IPS-18c (cell line): Measurements from ENCODE around the gene CTTNBP2NL.
"Not testable (repeated sequence)": the region's sequence is repeated elsewhere in the genome, so short reads cannot be mapped to it uniquely, and the experiment has no call there.

Source experiments
- H3K4me3 ChIP-seq: 2 replicates; pipeline ENCODE4 v1.7.0; 2013; ENCODE audit warnings: low read depth, mild to moderate bottlenecking, low read length, moderate library complexity; ENCODE audit not compliant: insufficient read depth
- H3K9me3 ChIP-seq: one replicate; pipeline ENCODE4 v1.6.1; 2013; ENCODE audit warnings: mild to moderate bottlenecking, low read length, moderate library complexity; ENCODE audit not compliant: control insufficient read depth, insufficient read depth

The CTTNBP2NL gene

DNA sequence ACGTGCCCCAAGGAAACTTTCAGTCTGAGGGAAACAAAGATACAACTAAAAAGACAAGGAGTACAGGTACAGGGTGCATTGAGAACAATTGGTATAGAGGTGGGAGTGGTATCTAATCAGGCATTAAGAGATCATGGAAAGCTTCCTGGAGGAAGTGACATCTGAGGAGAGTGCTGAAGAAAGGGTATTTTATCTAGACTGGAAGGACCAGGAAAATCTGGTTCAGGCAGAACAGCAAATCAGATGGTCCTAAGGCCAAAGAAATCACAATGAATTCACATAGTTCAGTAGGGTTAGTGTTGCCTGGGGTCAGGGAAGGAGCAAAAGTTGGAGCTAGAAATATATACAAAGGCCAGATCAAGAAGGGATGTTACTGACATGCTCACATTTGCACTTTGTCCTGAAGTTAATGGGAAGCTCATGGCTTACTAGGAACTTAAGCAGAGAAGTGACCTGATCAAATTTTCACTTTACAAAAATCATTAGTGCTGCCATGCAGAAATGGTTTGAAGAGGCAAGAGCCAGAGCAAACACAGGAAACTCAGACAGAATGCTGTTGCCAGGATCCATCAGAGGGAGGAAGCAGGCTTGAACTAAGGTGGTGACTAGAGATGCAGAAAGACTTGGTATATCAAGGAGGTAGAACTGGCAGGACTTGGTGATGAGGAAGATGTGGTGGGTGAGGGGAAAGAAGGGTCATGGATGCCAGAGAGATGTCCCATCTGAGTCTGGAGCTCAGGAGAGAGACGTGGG, 14.5 kb upstream of the CTTNBP2NL start:
- no peak overlapping the region for H3K4me3 ChIP-seq

DNA sequence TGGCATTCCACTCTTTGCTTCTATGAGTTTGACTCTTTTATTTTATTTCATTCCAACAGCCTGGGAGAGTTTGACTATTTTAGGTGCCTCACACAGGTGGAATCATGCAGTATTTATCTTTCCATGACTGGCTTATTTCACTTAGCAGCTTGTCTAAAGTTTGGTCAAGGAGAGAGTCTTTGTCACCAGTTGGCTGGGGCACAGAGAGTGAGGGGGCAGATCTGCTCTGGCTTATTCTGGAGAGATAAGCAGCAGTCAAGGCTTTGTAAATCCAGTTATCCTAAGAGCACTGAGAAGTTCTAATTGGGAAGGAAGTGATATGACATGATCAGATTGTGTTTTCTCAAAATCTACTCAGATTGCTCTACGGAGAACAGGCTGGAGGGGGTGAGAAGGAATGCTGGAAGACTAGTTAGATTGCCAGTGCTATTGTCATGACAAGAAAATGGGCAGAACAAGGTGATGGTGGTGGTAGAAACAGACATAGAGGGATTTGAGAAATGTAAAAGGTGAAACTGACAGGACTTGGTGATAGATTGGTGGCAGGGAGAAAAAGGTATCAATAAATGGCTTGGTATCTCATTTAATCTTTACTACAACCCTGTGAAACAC, 12.1 kb upstream of the CTTNBP2NL start:
- Histone ChIP-seq H3K4me3 (no peak overlapping the region), H3K9me3 (no peaks in the 10 kb centered on the region)

More for the DNA sequence above, 14.5 kb upstream of the CTTNBP2NL start:
- H3K9me3 ChIP-seq = no peaks in the 10 kb centered on the region

DNA sequence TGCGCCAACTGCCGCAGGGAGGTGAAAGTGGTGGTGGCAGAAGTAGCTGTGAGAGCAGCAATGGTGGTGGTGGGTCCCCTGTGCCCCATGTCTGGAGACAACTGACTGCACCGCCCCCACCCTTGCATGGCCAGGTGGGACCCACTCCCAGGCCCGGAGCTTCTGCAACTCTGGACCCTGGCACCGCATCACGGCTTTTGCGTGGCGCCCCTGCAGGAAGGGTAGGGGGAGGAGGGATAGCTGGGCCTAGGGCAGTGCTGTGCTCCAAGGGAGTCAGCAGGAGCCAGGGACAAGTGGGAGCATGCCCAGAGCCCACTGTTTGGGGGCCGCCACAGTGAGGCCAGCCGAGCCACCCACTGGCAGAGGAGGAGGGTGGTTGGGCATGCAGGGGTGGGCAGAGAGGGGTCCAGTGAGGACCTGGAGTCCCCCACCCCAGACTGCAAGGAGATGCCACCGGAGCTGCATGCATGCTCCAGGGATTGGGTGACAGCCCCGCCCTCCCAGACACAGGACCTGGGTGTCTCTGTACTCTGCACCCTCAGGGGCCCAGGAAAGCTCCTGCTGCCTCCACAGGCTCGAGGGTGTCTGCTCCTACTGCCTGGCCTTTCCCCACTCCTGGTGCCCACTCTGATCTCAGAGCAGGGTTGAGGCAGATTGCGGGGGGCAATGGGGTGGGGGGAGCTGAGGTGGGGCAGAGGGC, 9.8 kb upstream of the CTTNBP2NL start:
- Histone ChIP-seq H3K4me3 (no peak overlapping the region), H3K9me3 (no peaks in the 10 kb centered on the region)

DNA sequence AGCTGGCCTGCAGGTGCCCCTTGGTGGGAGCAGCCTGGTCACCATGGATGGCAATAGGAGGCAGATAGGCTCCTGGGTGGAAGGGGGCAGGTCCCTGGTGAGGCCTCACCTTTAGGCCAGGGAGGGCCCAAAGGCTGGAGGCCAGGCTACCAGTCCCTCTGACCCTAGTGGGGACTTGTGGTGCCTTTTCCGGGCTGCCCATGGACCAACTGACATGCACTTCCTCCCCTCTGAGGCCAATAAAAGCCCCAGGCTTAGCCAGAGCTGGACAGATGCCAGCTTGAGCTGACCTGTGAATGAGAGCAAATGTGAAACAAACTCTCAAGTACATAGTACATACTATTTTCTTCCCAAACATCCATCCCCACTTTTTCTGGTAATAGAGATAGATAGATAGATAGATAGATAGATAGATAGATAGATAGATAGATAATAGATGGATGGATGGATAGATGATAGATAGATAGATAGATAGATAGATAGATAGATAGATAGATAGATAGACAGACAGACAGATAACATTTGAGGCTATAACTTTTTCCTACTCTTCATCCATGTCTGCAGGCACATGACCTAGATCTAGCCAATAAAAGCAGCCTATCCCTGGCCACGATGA, 9.2 kb upstream of the CTTNBP2NL start:
- Histone ChIP-seq H3K9me3 (no peaks in the 10 kb centered on the region), H3K4me3 (no peak overlapping the region)

DNA sequence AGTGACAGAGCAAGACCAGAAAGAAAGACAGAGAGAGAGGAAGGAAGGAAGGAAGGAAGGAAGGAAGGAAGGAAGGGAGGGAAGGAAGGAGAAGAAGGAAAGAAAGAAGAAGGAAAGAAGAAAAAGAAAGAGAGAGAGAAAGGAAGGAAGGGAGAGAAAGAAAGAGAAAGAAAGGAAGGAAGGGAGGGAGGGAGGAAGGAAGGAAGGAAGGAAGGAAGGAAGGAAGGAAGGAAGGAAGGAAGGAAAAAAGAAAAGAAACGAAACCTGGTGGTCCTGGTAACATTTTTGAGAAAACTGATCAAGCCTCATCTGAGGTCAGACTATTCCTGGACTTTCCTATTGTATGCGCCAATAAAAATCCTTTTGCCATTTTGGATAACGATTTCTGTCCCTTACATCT, 8.2 kb upstream of the CTTNBP2NL start:
- Histone ChIP-seq H3K4me3 (no peak overlapping the region), H3K9me3 (no peaks in the 10 kb centered on the region)

DNA sequence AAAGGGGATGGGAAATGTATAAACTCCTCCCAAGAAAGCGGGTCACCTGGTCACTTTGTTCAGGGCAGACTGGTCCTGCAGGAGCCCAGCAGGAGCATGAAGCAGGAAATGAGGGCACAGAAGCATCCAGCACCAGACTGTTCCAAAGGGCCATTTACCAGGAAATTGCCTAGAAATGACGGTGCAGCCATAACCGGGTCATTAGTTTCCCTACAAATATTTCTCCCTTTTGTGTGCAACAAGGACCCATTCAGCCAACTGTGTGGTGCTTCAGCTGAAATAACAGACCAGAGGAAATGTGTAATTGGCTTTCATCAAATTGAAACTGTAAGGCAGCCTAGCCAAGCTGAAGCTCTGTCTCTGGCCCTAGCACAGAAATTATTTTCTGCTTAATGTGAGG, 7.6 kb upstream of the CTTNBP2NL start:
- Histone ChIP-seq H3K4me3 (no peak overlapping the region), H3K9me3 (no peaks in the 10 kb centered on the region)

DNA sequence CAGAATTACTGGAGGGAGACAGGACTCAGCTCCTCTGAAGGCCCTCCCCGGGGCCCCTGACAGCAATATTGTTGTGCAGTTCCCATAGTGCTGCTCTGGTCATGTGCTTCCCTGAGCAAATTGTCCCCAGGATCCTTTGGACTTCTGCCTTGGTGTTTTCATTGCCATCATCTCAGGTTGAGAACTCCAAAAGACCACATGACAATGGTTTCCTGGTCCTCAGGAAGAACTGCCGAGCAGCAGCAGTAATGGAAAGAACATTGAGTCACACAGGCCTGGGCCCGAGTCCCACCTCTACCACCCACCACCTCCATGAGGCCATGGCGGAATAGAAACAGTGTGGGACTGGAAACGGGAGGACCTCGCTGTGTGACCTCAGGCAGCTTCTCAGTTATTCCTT, 6.3 kb upstream of the CTTNBP2NL start:
- Histone ChIP-seq H3K9me3 (no peaks in the 10 kb centered on the region), H3K4me3 (no peak overlapping the region)

DNA sequence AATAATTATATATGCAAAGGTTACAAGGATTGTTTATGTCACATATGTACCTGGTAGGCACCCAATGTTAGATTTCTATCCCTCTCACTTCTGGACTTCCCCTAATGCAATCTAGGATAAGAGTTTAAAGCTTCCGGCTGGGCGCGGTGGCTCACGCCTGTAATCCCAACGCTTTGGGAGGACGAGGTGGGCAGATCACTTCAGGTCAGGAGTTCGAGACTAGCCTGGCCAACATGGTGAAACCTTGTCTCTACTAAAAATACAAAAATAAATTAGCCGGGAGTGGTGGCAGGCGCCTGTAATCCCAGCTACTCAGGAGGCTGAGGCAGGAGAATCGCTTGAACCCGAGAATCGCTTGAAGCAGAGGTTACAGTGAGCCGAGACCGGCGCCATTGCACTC, 5.7 kb upstream of the CTTNBP2NL start:
- H3K4me3 ChIP-seq, H3K9me3 ChIP-seq: not testable (repeated sequence)

DNA sequence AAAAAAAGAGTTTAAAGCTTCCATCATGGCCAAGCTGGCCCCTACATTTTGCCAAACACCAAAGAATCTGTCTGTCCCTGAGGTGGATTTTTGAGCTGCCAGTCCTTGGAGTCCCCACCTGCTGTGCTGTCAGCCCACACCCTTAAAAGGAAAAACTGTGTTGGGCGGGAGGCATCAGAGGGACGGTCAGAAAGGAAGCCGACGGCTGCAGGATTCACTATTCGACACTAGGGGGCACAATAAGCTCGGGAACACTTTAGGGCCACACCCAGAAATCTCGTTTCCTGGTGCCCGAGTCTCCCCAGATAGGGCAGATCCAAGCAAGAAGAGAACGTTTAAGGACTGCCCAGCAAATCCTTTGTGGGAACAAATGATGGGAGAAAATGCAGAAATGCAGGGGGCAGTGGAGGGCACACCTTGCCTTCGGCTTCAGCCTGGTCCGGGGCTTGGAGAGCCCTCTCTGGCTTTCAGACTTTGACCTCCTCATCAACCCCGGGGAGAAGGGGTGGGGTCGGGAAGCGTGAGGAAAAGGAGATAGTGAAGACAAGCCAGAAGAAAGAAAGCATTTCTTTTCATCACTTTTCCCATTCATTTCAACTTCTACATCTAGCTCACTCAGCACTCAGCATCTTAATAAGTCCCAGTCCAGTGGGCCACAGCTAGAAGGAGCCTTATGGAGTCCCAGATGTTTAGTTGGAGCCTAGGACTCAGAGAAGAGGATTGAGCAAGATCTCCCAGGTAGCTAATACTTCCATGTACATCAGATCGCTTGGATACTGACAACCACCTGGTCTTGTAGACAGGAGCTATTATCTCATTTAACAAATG, 5.0 kb upstream of the CTTNBP2NL start:
- H3K9me3 ChIP-seq = no peaks in the 10 kb centered on the region
- peak overlapping the region; percentile 30; the same call in 1 of the 2 replicates for H3K4me3 ChIP-seq

DNA sequence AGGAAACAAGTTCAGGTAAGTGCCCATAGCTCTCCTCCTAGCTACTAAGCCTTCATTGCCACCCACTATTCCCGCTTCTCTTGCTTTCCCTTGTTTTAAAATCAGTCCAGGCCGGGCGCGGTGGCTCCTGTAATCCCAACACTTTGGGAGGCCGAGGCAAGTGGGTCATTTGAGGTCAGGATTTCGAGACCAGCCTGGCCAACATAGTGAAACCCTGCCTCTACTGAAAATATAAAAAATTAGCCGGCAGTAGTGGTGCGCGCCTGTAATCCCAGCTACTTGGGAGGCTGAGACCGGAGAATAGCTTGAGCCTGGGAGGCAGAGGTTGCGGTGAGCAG, 4.4 kb upstream of the CTTNBP2NL start:
- no peaks in the 10 kb centered on the region for H3K9me3 ChIP-seq
- no peak overlapping the region for H3K4me3 ChIP-seq

DNA sequence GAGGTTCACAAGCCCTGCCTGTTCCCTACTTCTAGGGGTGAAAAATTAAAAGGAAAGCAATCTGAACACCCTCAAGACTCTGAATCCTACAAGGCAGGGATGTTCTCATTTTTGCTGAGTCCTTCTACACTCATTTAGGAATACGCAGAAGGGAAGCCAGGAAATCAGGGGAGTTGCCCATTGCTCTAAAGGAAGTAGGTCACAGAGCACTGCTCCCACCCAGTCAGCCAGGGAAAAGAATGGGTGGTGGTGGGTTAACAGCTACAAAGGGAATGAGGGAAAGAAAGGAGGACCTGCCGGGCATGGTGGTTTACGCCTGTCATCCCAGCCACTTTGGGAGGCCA, 2.4 kb upstream of the CTTNBP2NL start:
- Histone ChIP-seq H3K9me3 (no peaks in the 10 kb centered on the region), H3K4me3 (no peak overlapping the region)

DNA sequence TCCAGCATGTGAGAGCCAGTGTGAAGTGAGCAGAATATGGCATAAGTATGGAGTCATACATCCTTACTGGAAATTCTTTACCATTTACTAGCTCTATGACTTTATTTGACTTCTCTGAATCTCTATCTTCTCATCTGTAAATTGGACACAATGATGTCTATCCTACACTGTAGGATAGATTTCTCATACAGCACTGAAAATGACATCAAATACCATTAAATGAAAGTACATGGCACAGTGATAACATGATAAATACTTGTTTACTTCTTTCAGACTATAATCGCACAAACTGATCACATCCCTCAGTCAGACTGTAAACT, 1.3 kb upstream of the CTTNBP2NL start:
- Histone ChIP-seq H3K9me3 (no peaks in the 10 kb centered on the region), H3K4me3 (no peak overlapping the region)

DNA sequence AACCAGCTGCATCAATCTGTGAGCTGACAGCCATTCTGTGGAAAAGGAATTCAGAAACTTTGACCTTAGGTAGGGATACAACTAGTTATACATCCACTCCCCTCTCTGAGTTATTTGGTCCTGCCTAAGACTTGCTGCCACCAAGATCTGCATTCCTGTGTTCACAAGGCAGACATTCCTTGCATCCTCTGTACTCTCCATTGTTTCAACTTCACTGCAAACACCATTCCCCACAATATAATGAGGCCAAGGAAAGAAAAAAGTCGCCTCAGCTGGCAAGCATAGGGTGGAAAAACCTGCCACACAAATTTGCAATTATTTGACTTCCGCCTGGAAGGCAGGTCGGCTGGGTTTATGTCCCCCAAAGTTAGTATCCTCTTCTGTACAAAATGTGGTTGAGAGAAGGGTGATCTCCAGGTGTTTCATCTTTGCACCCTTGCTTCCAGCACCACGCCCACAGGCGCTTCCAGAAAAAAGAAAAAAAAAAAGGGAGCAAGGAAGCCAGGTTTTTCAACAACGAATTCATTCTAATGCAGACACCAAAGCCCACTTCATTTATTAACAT, 676 bp upstream of the CTTNBP2NL start:
- Histone ChIP-seq H3K4me3 (peak overlapping the region; percentile 98), H3K9me3 (no peaks in the 10 kb centered on the region)

DNA sequence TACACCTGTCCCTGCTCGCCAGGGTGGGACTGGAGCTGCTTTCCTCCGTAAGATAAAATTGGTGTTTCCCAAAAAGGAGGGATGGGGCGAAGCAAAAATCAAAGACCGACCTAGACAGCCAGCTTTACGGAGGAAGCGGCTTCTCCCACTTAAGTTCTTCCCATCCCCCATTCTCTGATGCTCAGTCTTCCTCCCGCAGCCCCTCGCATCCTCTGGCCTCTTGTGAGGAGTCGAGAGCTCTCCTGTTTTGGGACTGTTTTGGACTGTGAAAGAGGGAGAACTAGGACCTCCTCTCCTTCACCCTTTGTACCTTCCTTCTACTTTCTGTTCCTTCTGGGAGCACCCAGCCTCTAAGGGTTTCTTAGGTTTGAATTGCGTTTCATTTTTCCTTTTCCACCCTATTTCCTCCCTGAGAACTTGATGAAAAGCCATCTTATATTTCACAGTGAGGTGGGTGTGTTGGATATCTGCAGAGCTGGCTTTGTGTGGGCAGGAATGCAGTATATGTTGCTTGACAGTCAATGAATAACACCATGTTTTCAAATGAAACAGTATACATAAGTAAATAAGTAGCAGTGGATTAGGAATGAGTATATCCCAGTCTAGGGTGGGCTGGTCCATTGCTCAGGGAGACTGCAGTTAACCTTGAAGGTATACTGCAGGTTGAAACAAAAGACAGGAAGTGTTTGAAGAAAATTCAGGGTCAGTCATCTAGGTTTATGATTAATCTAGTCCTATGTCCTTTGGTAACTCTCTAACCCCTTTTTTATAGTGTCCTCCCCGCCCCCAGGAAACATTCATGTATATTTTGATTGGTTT, 848 bp downstream of the CTTNBP2NL start:
- Histone ChIP-seq H3K9me3 (no peaks in the 10 kb centered on the region), H3K4me3 (peak overlapping the region; percentile 98)

DNA sequence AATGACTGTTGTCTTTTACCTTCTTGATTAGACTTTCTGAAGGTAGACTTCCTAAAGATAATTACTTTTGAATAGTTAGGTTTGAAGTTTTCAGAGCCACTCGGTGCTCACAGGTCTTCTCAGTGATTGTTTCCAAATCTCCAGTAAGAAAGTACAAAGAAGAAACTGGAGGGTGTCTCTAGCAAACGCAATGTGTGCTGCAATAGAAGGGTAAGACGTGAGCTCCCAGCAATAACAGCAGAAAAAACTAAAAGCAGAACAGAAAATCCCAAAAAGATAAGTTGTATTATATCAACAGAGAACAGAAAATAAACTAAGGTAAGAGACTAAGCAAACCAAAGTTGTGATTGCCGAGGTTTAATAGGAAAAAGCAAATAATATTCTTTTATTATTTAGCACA, 1.8 kb downstream of the CTTNBP2NL start:
- no peaks in the 10 kb centered on the region for H3K9me3 ChIP-seq
- H3K4me3 ChIP-seq = no peak overlapping the region; the same call in 1 of the 2 replicates

DNA sequence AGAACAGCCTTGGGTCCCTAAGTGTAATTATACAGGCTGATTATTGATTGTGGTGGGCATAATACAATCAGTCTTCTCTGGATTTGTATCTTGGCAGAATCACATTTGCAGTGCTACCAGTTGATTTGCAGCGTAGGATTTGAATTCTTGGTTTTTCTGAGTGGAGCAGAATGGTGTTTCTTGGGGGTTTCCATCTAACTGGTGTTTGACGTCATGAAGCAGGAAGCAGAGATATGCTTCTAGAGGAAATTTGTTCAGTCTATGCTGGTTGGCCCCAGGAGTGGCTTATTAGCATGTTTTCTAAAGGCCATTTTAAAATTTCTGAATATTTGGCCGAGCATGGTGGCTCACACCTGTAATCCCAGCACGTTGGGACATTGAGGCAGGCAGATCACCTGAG, 3.4 kb downstream of the CTTNBP2NL start:
- no peak overlapping the region for H3K4me3 ChIP-seq
- no peaks in the 10 kb centered on the region for H3K9me3 ChIP-seq
